Activated CD4-positive, alpha-beta memory T cell treated with anti-CD3 and anti-CD28 coated beads, Interleukin-2, amount 10 ng/mL, durations not matched to agents 7 days and 5 days (primary cell): ENCODE results near the gene LMTK2. TPM values are rescaled to one million over a fixed set of nuclear protein-coding genes. Genes with fewer than 3 reads are reported as not detected.

Experiments
- CTCF ChIA-PET: fragments of 350-600 bp; sonication (Branson Sonifier 250); formaldehyde crosslinking; loops from one replicate; lab custom pipeline; 2021; ENCODE audit warnings: antibody characterized with exemption, inconsistent platforms; lab: Charles Lee
- POLR2A ChIA-PET: fragments of 350-600 bp; sonication (Branson Sonifier 250); formaldehyde crosslinking; loops from one replicate; lab custom pipeline; 2021; ENCODE audit warnings: antibody characterized with exemption; lab: Charles Lee
- DNase-seq: peaks from one replicate; pipeline ENCODE4 v3.0.0-alpha.2; 2020
- H3K27ac Mint-ChIP-seq: one replicate; pipeline ENCODE4 v1.8.0; 2021; ENCODE audit warnings: mild to moderate bottlenecking, mixed read lengths
- H3K27me3 Mint-ChIP-seq: one replicate; pipeline ENCODE4 v1.8.0; 2021; ENCODE audit warnings: mixed read lengths
- H3K36me3 Mint-ChIP-seq: one replicate; pipeline ENCODE4 v1.8.0; 2021; ENCODE audit warnings: low read depth, mixed read lengths
- H3K4me1 Mint-ChIP-seq: one replicate; pipeline ENCODE4 v1.8.0; 2021; ENCODE audit warnings: mixed read lengths
- H3K4me3 Mint-ChIP-seq: one replicate; pipeline ENCODE4 v1.8.0; 2021; ENCODE audit warnings: mild to moderate bottlenecking, mixed read lengths
- H3K9me3 Mint-ChIP-seq: one replicate; pipeline ENCODE4 v1.8.0; 2021; ENCODE audit warnings: mixed read lengths
- total RNA-seq, 2 experiments: library from RNA; stranded (reverse); gene quantifications; one replicate each; pipeline ENCODE4 v1.2.3, GENCODE V29; 2021

Gene LMTK2
- total RNA-seq, 2 experiments from 2014 or later: 10.0 to 11.6 TPM

- no peak for DNase-seq
- CTCF ChIA-PET: no interaction called here
- Mint-ChIP-seq H3K27ac (no peak overlapping the region), H3K9me3 (no peaks in the 10 kb centered on the region), H3K4me1 (no peaks in the 10 kb centered on the region), H3K27me3 (no peaks in the 10 kb centered on the region), H3K4me3 (no peak overlapping the region), H3K36me3 (peaks cover 25% of the 10 kb centered on the region)
- POLR2A ChIA-PET: no interaction called here
Observed at GRCh38 chr7:98151884-98152283, 45.2 kb downstream of the LMTK2 start.

- ChIA-PET POLR2A (no interaction called here), CTCF (interaction anchor here (0.6 to 2.1 kb wide), 4 partner anchors 8 to 76 kb away, joined by 3 to 11 read pairs (median 4); no protein-coding TSS in a partner anchor)
- Mint-ChIP-seq H3K4me3 (no peak overlapping the region), H3K27ac (no peak overlapping the region), H3K36me3 (peaks cover 32% of the 10 kb centered on the region), H3K27me3 (no peaks in the 10 kb centered on the region), H3K4me1 (no peaks in the 10 kb centered on the region), H3K9me3 (no peaks in the 10 kb centered on the region)
- no peak for DNase-seq
Observed at GRCh38 chr7:98156700-98157099, 50.0 kb downstream of the LMTK2 start.

- H3K4me1 Mint-ChIP-seq: no peaks in the 10 kb centered on the region
- H3K36me3 Mint-ChIP-seq: peaks cover 30% of the 10 kb centered on the region
- no peaks in the 10 kb centered on the region for H3K27me3 Mint-ChIP-seq
- POLR2A ChIA-PET: no interaction called here
- CTCF ChIA-PET: interaction anchor here (2.1 kb wide), 1 partner anchor 11 kb away, joined by 11 read pairs; no protein-coding TSS in a partner anchor
- no peak overlapping the region for H3K4me3 Mint-ChIP-seq
- H3K27ac Mint-ChIP-seq: no peak overlapping the region
- H3K9me3 Mint-ChIP-seq: no peaks in the 10 kb centered on the region
- no peak for DNase-seq
Observed at GRCh38 chr7:98157761-98158160, 51.1 kb downstream of the LMTK2 start.

GRCh38 chr7:98162758-98163157, 56.1 kb downstream of the LMTK2 start:
- H3K27me3 Mint-ChIP-seq: no peaks in the 10 kb centered on the region
- peaks cover 3% of the 10 kb centered on the region for H3K4me1 Mint-ChIP-seq
- H3K4me3 Mint-ChIP-seq: no peak overlapping the region
- DNase-seq: no peak
- ChIA-PET CTCF (interaction anchor here (1.8 to 13.8 kb wide), 2 partner anchors 56 to 141 kb away, joined by 6 to 215 read pairs; partner anchors contain the start of gene LMTK2), POLR2A (no interaction called here)
- H3K36me3 Mint-ChIP-seq: peaks cover 6% of the 10 kb centered on the region
- H3K27ac Mint-ChIP-seq: no peak overlapping the region
- no peaks in the 10 kb centered on the region for H3K9me3 Mint-ChIP-seq

GRCh38 chr7:98163269-98163668, 56.6 kb downstream of the LMTK2 start:
- CTCF ChIA-PET: interaction anchor here (13.8 kb wide), 1 partner anchor 142 kb away, joined by 215 read pairs; no protein-coding TSS in a partner anchor
- POLR2A ChIA-PET: no interaction called here
- H3K4me1 Mint-ChIP-seq: peaks cover 3% of the 10 kb centered on the region
- no peak for DNase-seq
- H3K4me3 Mint-ChIP-seq: no peak overlapping the region
- H3K27me3 Mint-ChIP-seq: no peaks in the 10 kb centered on the region
- H3K9me3 Mint-ChIP-seq: no peaks in the 10 kb centered on the region
- no peak overlapping the region for H3K27ac Mint-ChIP-seq
- H3K36me3 Mint-ChIP-seq: peaks cover 4% of the 10 kb centered on the region

- ChIA-PET CTCF (interaction anchor here (0.6 to 13.8 kb wide), 5 partner anchors 8 to 142 kb away, joined by 3 to 215 read pairs (median 3); no protein-coding TSS in a partner anchor), POLR2A (no interaction called here)
- no peak for DNase-seq
- peaks cover 7% of the 10 kb centered on the region for H3K4me1 Mint-ChIP-seq
- no peak overlapping the region for H3K4me3 Mint-ChIP-seq
- no peak overlapping the region for H3K27ac Mint-ChIP-seq
- H3K27me3 Mint-ChIP-seq: no peaks in the 10 kb centered on the region
- no peaks in the 10 kb centered on the region for H3K9me3 Mint-ChIP-seq
- peaks cover 4% of the 10 kb centered on the region for H3K36me3 Mint-ChIP-seq
Observed at GRCh38 chr7:98163704-98164494, 57.2 kb downstream of the LMTK2 start.

- Mint-ChIP-seq H3K36me3 (no peaks in the 10 kb centered on the region), H3K27ac (no peak overlapping the region), H3K9me3 (no peaks in the 10 kb centered on the region), H3K4me1 (peaks cover 10% of the 10 kb centered on the region), H3K27me3 (no peaks in the 10 kb centered on the region), H3K4me3 (no peak overlapping the region)
- DNase-seq: peak; percentile 50
- CTCF ChIA-PET: interaction anchor here (0.8 to 13.8 kb wide), 9 partner anchors 9 to 151 kb away, joined by 3 to 215 read pairs (median 4); partner anchors contain the start of gene LMTK2
- POLR2A ChIA-PET: interaction anchor here (1.2 to 3.5 kb wide), 2 partner anchors 58 to 60 kb away, joined by 3 to 14 read pairs; no protein-coding TSS in a partner anchor
Observed at GRCh38 chr7:98165827-98166667, 59.4 kb downstream of the LMTK2 start.

GRCh38 chr7:98166668-98166970, 60.0 kb downstream of the LMTK2 start:
- Mint-ChIP-seq H3K4me1 (peaks cover 10% of the 10 kb centered on the region), H3K27me3 (no peaks in the 10 kb centered on the region), H3K4me3 (no peak overlapping the region), H3K27ac (no peak overlapping the region), H3K9me3 (no peaks in the 10 kb centered on the region), H3K36me3 (no peaks in the 10 kb centered on the region)
- CTCF ChIA-PET: interaction anchor here (0.8 to 13.8 kb wide), 8 partner anchors 9 to 151 kb away, joined by 3 to 215 read pairs (median 5); partner anchors contain the start of gene LMTK2
- POLR2A ChIA-PET: interaction anchor here (3.5 kb wide), 1 partner anchor 61 kb away, joined by 14 read pairs; no protein-coding TSS in a partner anchor
- DNase-seq: no peak

GRCh38 chr7:98167653-98168052, 61.0 kb downstream of the LMTK2 start:
- Mint-ChIP-seq H3K27me3 (no peaks in the 10 kb centered on the region), H3K9me3 (no peaks in the 10 kb centered on the region), H3K4me3 (no peak overlapping the region), H3K27ac (no peak overlapping the region), H3K36me3 (peaks cover 3% of the 10 kb centered on the region), H3K4me1 (peaks cover 10% of the 10 kb centered on the region)
- ChIA-PET CTCF (interaction anchor here (0.8 to 13.8 kb wide), 16 partner anchors 12 to 185 kb away, joined by 3 to 215 read pairs (median 4); partner anchors contain the start of gene LMTK2), POLR2A (interaction anchor here (0.7 to 3.5 kb wide), 4 partner anchors 56 to 146 kb away, joined by 4 to 14 read pairs (median 8); no protein-coding TSS in a partner anchor)
- DNase-seq: no peak

- POLR2A ChIA-PET: interaction anchor here (0.7 to 3.5 kb wide), 5 partner anchors 56 to 147 kb away, joined by 3 to 14 read pairs (median 6); no protein-coding TSS in a partner anchor
Observed at GRCh38 chr7:98168181-98168903, 61.7 kb downstream of the LMTK2 start.

GRCh38 chr7:98168904-98169621, 62.4 kb downstream of the LMTK2 start:
- no peaks in the 10 kb centered on the region for H3K9me3 Mint-ChIP-seq
- H3K4me1 Mint-ChIP-seq: peaks cover 10% of the 10 kb centered on the region
- CTCF ChIA-PET: interaction anchor here (0.8 to 13.8 kb wide), 35 partner anchors 7 to 198 kb away, joined by 3 to 215 read pairs (median 4); partner anchors contain the start of gene LMTK2
- POLR2A ChIA-PET: interaction anchor here (1.4 to 3.5 kb wide), 4 partner anchors 61 to 147 kb away, joined by 3 to 14 read pairs (median 8); no protein-coding TSS in a partner anchor
- H3K27ac Mint-ChIP-seq: no peak overlapping the region
- H3K4me3 Mint-ChIP-seq: no peak overlapping the region
- H3K36me3 Mint-ChIP-seq: peaks cover 3% of the 10 kb centered on the region
- no peaks in the 10 kb centered on the region for H3K27me3 Mint-ChIP-seq
- DNase-seq: no peak

More at GRCh38 chr7:98168181-98168903, 61.7 kb downstream of the LMTK2 start:
- Mint-ChIP-seq H3K4me1 (peaks cover 10% of the 10 kb centered on the region), H3K27ac (no peak overlapping the region), H3K9me3 (no peaks in the 10 kb centered on the region), H3K4me3 (no peak overlapping the region), H3K36me3 (peaks cover 3% of the 10 kb centered on the region), H3K27me3 (no peaks in the 10 kb centered on the region)
- CTCF ChIA-PET: interaction anchor here (0.6 to 13.8 kb wide), 38 partner anchors 8 to 324 kb away, joined by 3 to 215 read pairs (median 4); partner anchors contain the start of gene LMTK2
- DNase-seq: peak; percentile 65
